SK-N-MC (cell line): ENCODE data around the gene CMPK1.

Source experiments
- EZH2 ChIP-seq: fragments of 200-600 bp; sonication (generic); IDR thresholded peaks from one replicate; pipeline ENCODE4 v1.6.1; 2017; ENCODE audit warnings: antibody characterized with exemption
- POLR2AphosphoS5 ChIP-seq: IDR thresholded peaks from 2 replicates; pipeline ENCODE4 v1.6.1; 2012; ENCODE audit warnings: mild to moderate bottlenecking, low read depth, low read length, borderline replicate concordance

DNA sequence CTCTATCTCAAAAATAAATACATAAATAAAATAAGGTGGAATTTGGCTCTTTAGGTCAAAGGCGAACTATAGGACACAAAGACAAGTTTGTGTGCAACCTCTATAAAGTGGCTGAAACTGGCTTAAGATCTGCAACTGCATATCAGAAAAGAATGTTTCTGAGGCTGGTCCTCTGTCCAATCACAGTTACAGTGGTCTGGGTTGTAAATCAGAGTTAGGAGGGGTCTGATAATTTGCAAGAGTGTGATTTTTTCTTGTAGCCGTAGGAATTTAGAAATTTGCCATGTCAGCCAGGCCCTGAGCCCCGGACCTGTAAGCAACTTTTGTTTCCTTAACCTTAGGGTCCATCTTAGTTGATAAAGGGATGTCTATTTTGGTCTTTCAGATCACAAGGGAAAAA is 27.8 kb downstream of the CMPK1 start:
- TF ChIP-seq POLR2AphosphoS5 (no peak), EZH2 (no peak)
